Amygdala (tissue), 56 donors: Measurements from ENCODE around the gene WWP2.
"Not testable (repeated sequence)": the region's sequence is repeated elsewhere in the genome, so short reads cannot be mapped to it uniquely, and the experiment has no call there.

ENCODE experiments used
- DNase-seq, 56 donors: peaks; one replicate each; lab custom pipeline; 2025; lab: John Stamatoyannopoulos, UW

The WWP2 gene

DNA sequence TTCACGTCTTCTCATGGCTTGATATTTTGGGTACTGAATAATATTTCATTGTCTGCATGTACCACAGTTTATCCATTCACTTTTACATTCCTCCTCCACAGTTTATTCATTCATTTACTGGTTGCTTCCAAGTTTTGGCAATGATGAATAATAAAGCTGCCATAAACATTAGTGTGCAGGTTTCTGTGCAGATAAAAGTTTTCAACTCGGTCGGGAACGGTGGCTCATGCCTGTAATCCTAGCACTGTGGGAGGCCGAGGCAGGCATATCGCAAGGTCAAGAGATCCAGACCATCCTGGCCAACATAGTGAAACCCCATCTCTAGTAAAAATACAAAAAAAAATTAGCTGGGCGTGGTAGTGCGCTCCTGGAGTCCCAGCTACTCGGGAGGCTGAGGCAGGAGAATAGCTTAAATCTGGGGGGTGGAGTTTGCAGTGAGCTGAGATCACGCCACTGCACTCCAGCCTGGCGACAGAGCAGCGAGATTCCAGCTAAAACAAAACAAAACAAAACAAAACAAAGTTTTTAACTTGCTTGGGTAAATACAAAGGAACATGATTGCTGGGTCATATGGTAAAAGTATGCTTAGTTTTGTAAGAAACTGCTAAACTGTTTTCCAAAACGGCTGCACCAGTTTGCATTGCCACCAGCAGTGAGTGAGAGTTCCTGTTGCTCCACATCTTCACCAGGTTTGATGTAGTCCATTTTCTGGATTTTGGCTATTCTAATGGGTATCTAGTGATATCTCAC, 89.5 kb downstream of the WWP2 start:
- no peak for DNase-seq

DNA sequence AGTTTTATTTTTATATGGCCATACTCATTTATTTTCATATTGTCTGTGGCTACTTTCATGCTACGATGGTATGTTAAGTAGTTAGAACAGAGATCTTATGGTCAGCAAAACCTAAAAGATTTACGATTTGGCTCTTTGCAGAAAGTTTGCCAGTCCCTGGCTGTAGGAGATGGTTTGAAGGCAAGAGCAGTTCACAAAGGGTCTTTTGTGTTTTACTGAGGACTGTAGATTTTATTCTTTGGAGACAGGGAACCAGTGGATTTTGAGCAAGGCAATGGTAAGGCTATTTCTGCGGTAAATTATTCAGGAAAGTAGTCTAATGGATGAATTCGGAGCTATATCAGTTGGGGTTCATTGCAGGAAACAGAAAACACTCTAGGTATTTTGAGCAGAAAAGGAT, 90.7 kb downstream of the WWP2 start:
- no peak for DNase-seq

DNA sequence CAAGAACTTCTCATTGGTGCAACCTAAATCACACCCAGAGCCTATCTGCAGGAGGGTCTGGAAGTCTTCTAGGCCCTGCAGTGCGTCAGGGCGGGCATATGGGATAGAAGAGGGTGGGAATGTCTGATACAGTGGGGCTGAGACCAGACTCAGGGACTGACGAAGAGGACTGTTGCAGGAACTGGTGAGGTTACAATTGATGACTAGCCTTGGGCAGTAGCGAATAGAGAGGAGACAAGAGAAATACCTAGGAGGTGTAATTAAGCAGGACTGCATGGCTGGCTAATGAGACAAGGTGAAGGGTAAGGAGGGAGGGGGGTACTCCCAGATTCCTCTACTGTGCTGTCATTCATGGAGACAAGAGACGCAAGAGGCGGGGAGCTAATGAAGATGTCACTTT, 91.3 kb downstream of the WWP2 start:
- no peak for DNase-seq

DNA sequence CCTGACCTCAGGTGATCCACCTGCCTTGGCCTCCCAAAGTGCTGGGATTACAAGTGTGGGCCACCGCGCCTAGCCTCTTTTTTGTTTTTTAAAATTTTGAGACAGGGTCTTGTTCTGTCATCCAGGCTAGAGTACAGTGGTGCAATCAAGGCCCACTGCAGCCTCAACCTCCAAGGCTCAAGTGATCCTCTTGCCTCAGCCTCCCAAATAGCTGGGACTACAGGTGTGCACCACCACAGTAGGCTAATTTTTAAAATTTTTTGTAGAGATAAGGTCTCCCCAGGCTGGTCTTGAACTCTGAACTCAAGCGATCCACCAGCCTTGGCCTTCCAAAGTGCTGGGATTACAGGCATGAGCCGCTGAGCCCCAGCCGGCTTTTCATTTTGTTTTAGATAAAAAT, 92.6 kb downstream of the WWP2 start:
- not testable (repeated sequence) for DNase-seq

DNA sequence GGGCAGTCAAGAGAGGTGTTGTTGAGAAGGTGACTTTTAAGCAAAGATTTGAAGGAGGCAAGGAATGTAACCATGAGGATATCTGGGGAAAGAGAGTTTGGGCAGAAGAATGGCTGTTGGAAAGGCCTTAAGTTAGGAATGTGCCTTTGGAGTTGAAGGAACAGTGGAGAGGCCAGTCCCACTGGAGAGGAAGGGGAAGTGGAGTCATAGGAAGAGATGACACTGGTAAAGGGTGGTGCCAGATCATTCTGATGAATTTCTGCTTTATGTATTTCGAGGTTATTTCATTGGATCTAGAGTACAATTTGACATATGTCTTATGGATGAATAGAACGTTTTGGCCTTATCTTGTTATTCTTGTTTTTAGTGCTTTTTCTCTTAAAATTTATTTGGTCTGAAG, 93.5 kb downstream of the WWP2 start:
- DNase-seq: no peak

DNA sequence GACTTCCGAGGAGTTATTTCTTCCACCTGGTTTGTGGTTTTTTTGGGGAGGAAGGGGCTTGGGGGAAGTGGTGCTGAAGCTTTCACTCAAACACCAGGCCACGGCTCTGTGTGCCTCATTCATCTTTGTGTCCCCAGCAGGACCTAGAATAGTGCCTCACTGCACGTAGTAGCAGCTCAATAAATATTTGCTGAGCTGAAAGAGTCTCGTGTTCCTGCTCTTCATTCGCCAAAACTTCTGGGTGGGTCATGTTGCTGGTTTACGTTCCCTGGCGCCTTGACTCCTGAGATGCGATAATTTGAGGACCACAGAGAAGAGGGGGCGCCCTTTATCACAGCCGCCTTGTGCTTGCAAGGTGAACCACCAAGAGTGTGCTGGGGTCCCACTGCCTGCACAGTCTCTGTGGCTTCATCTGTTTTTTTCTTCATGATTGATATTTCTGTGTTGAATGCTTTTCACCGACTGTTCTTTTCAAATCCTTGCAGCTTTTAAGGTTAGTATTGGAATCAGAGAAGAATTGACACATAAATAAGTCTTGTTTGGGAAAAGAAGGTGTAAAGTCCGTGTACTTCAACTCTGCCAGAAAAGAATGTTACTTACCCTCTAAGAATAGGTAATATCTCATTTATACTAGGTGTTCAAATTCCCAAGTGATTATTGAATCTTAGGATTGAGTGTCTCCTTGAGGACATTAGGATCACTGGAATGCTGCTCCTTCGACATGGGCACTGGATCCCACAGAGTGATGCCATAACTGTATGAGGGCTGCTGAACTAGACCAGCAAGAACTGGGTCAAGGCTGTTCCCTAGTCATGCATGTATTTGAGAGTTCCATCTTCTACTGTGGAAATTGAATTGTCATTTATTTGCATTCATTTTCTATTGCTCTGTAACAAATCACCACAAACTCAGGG, 96.3 kb downstream of the WWP2 start:
- no peak for DNase-seq

DNA sequence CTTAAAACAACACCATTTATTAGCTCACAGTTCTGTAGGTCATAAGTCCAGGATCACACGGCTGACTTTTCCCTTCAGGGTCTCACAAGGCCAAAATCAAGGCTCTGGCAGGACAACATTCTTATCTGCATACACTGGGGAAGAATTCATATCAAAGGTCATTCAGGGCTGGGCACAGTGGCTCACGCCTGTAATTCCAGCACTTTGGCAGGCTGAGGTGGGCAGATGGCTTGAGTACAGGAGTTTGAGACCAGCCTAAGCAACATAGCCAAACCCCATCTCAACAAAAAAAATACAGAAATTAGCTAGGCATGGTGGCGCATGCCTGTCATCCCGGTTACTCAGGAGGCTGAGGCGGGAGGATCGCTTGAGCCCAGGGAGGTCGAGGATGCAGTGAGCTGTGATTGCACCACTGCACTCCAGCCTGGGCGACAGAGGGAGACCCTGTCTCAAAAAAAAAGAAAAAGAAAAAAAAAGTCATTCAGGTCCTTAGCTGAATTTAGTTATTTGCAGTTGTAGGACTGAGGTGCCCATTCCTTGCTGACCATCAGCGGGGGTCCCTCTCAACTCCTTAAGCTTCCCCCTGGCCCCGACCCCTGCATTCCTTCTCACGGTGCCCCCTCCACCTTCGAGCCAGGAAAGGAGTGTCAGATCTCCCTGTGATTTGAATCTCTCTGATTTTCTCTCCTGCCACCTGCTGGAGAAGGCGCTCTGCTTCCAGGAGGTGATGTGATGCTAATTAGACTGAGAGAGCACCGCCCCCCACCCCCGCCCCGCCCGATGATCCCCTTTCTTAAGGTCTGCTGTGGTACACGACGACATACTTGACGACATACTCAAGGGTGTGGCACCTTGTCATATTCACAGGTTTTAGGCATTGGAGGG, 97.2 kb downstream of the WWP2 start:
- DNase-seq: peak in 25 of 56 donors; percentile 7 to 63 (median 25)

DNA sequence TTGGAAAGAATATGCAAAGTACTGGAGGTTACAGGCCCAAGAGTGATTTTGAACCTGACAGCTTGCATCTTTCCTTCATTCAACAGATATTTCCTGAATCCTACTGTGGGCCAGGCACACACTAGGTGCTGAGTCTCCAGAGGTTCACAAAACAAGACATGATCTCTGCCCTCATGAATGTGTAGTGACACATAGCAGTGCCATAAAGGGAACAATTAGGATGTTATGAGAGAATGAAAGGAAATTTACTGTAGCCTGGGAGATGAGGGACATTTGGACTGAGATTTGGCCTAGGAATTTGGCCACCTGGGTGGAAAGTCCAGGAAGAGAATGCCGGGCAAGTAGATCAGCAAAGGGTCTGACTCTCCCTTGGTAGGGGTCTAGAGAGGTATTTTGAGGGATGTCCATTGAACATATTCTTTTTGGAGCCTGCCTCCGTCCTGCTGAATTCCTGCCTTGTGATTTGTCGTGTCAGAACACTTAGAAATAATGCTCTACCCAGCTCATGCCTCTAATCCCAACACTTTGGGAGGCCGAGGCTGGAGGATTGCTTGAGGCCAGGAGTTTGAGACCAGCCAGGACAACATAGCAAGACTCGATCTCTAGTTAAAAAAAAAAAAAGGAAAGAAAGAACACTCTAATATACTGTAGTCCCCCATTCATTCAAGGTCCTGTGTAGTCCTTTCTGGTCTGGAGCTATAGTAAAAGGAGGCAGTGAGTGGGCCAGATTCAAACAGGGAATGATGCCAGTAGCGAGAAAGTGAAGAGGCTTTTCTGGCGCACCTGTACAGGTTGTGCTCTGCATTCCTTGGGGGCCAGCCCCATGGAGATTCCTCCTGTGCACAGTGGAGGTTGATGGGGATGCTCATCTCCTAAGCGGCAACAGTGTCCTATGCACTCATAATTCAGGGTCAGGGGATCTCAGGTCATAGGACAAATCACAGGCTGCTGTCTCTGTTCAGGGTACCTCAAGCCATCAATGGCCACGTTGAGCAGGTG, 98.4 kb downstream of the WWP2 start:
- no peak for DNase-seq

DNA sequence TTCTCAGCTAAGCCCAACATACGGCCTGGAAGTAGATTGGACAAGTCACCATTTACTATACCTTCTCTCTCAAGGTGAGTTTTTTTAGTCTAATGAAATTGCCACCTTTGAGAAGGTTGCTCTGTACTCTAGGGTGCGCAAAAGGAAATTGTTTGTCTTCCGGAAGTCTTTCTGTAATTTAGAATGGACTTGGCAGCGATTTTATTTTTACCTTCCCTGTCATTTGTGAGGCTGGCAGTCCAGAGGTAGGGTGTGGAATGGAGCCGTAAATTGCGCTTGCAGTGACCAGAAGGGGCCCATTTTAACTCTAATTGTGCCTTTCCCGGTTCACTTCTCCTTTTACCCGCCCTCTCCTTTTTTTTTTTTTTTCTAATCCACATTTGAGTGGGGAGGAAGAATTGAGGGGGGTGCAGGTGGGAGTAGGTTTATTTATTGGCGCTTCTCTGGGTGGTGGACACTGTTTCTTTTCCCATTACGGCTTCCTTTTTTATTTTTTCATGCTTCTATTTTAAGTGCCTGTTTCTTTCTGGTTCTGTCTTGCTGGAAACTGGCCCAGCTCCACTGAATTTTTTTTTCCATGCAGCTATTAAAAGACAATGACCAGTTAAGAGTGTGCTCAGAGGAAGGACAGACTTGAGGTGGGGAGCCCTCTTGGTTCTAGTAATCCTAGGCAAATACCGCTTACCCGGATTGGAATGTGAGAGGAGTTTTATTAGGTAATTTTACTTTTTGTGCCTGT, 99.3 kb downstream of the WWP2 start:
- peak in 11 of 56 donors; percentile 14 to 49 (median 21) for DNase-seq

DNA sequence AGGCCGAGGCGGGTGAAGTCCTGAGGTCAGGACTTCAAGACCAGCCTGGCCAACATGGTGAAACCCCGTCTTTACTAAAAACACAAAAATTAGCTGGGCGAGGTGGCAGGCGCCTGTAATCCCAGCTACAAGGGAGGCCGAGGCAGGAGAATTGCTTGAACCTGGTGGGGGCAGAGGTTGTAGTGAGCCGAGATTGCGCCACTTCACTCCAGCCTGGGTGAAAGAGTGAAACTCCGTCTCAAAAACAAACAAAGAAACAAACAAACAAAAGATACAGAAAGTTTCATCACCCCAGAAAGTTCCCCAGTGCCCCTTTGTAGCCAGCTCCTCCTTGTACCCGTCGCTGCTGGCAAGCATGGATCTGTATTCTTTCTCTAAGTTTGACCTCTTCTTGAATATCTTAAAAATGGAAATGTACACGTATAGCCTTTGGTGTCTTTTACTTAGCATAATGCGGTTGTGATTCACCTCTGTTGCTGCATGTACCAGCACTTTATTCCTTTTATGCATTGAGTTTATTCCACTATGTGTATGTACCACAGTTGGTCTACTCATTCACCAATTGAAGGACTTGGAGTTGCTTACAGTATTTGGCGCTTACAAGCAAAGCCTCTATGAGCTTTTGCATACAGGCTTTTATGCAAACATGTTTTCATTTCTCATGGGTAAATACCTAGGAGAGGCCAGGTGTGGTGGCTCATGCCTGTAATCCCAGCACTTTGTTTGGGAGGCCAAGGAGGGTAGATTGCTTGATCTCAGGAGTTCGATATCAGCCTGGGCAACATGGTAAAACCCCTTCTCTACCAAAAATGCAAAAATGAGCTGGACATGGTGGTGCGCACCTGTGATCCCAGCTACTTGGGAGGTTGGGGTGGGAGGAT, 101.5 kb downstream of the WWP2 start:
- DNase-seq: no peak

DNA sequence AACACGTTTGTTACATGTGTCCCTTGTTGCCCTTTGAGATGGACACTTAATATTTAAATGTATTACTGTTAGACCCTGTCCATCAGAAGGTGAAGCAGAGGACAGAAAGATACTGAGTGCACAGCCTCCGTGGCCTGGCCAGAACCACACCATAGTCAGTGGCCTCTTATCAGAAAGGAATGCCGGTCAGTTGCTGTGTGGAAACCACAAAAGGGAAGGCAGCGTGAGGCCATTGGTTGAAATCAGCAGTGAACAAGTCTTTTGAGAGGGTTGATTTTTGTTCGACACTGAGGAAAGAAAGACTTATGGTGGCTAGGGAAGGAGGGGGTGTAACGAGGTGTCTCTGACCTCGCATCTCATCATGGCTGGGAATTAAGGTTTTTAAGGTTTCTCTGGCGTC, 103.6 kb downstream of the WWP2 start:
- no peak for DNase-seq

DNA sequence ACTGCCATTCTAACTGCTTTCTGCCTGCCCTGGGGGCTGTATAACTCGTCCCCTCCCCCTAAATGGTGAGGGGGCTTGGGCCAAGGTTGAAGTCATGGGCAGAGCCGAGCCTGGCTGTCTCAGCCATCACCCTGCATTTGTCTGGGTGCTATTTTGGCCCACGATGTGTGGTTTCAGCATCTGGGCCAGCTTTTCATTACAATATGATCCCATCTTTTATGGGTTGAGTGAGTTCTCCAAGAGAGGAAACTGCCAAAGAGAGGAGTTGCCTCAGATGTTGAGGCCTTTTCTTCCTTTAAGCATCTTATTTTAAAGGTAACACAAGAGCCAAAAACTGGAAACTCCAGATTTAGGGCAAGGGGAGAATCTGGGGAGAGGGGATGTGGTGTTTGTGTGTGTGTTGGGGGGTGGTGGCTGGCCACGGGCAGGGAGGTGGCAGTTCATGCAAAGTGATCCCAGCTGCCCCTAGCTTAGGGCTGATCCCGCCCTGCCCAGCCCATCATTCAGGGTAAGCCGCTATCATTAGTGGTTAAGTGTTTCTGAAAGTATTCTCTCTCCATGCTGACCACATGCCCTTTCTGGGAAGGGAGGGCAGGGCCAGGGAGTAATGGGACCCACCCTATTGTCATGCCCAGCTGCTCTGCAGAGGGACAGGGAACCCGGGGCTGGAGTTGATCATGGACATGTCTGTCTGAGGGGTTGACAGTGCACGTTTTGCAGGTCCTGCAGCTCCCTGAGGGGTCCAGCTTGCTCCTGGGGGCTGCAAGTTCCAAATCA, 105.8 kb downstream of the WWP2 start:
- no peak for DNase-seq

DNA sequence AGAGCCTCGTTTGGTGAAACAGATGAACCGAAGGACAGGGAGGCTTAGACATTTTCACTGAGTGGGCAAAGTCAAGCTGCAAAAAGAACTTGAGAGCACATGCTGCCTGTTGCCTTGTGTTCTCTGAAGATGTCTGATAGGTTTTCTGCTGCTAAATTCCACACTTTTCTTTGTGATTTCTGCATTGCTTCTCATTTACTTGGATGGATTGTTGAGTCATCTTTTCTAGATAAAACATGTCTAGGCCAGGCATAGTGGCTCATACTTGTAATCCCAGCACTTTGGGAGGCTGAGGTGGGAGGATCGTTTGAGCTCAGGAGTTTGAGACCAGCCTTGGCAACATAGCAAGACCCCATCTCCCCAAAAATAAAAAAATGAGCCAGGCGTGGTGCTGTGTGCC, 108.6 kb downstream of the WWP2 start:
- no peak for DNase-seq

DNA sequence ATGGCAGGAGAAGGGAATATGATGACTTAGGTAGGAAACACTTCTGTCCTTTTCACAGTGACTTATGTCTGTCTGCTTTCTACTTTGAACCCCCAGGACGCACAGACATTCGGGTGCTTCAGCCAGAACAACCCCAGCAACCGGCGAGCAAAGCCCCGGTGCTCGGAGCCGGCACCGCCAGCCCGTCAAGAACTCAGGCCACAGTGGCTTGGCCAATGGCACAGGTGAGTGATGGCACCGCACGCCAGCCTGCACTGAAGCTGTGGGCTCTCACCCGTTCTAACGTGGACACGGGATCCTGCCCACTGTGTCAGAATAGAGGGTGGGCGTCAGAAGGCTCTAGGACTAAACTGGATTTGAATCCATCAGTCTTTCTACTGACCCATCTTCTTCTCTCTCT, 109.6 kb downstream of the WWP2 start:
- DNase-seq: no peak

DNA sequence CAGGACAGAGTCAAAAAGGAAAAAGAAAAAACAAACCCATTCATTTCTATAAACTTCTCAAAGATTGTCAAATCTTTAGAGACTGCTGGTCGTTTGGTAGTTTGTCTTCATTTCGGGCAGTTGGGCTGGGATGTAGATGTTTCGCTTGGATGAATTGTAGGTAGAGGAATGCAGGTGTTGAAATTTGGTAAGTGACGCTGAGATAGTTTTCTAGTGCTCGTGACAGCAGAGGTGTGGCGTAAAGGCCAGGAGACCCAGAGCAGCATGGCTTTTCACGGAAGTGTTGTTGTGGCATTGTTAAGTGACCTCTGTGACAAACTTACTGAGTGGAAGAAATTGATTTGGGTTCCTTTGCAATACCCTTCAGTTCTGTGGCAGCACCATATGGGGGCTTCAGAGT, 110.8 kb downstream of the WWP2 start:
- DNase-seq: no peak

DNA sequence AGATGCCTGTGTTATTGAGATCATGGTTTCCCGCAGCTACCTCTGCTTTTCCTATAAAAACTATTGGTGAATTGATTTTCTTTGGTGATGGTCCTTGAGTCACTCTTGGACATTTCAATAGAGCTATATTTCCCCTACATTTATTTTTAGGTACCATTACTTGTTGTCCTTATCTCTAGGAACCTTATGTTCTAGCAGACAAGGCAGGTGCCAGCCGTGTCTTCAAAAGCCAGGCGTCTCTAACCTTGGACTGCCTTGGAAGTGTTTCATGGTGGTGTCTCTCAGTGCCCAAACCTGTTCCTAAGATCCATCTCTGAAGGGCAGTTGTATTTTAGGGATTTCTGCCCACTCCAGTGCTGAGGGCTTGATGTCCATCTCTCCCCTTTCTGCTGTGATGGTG, 111.7 kb downstream of the WWP2 start:
- no peak for DNase-seq

DNA sequence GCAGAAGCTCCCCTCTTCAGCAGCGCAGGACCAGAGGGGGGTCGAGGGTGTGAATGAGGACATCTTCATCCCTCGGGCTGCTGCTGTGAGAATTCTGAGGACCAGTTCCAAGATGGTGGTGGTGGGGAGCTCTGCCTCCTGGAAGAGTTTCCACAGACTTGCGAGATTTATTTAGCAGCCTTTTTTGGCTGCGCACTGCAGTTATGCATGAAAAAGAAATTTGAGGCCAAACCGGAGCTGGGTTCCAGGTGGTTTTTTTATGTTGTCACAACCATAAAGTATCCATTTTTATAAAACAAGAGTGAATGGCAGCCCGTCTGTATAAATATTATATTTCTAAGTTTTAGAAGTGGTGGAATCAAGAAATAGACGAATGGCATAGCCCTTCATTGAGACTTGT, 112.1 kb downstream of the WWP2 start:
- DNase-seq: no peak
